GM21390 (cell line): ENCODE results near the gene PCDHGB5.
"Not testable (repeated sequence)": the region's sequence is repeated elsewhere in the genome, so short reads cannot be mapped to it uniquely, and the experiment has no call there.

Experiments
- ATAC-seq: cut with Tn5 transposase; IDR thresholded peaks from one replicate; pipeline ENCODE4 v1.9.1; 2021; ENCODE audit not compliant: unreplicated experiment

The PCDHGB5 gene

GRCh38 chr5:141409598-141410306 is 12.0 kb downstream of the PCDHGB5 start:
- no peak for ATAC-seq

GRCh38 chr5:141411575-141411974 is 13.8 kb downstream of the PCDHGB5 start:
- ATAC-seq = no peak

- peak; percentile 57 for ATAC-seq
Measured at GRCh38 chr5:141412854-141413539, 15.2 kb downstream of the PCDHGB5 start, which contains the start of gene PCDHGA10. TSS of gene PCDHGA10 (plus strand) at chr5:141412987. CDS start at chr5:141413176, 189 bp downstream.

GRCh38 chr5:141413540-141414069 is 15.9 kb downstream of the PCDHGB5 start:
- ATAC-seq = no peak

GRCh38 chr5:141414548-141415274 is 17.0 kb downstream of the PCDHGB5 start:
- not testable (repeated sequence) for ATAC-seq

GRCh38 chr5:141415275-141415618 is 17.5 kb downstream of the PCDHGB5 start:
- ATAC-seq = not testable (repeated sequence)

- peak; percentile 86 for ATAC-seq
Measured at GRCh38 chr5:141417494-141418172, 19.9 kb downstream of the PCDHGB5 start, which contains the start of gene PCDHGB7. TSS of gene PCDHGB7 (plus strand) at chr5:141417677. CDS start at chr5:141417860, 183 bp downstream.

GRCh38 chr5:141419074-141419880 is 21.5 kb downstream of the PCDHGB5 start:
- no peak for ATAC-seq

GRCh38 chr5:141420855-141421488 is 23.2 kb downstream of the PCDHGB5 start, which contains the start of gene PCDHGA11:
TSS of gene PCDHGA11 (plus strand) at chr5:141421051. CDS start at chr5:141421228, 177 bp downstream.
- no peak for ATAC-seq

GRCh38 chr5:141421489-141421855 is 23.7 kb downstream of the PCDHGB5 start:
- no peak for ATAC-seq

- ATAC-seq = no peak
Measured at GRCh38 chr5:141422742-141423291, 25.1 kb downstream of the PCDHGB5 start.

- no peak for ATAC-seq
Measured at GRCh38 chr5:141427783-141428426, 30.2 kb downstream of the PCDHGB5 start.

- peak; percentile 85 for ATAC-seq
Measured at GRCh38 chr5:141430332-141431113, 32.8 kb downstream of the PCDHGB5 start, which contains the start of gene PCDHGA12. TSS of gene PCDHGA12 (plus strand) at chr5:141430507. CDS start at chr5:141430760, 253 bp downstream.

- ATAC-seq = peak; percentile 25
Measured at GRCh38 chr5:141431286-141431685, 33.5 kb downstream of the PCDHGB5 start.

GRCh38 chr5:141432308-141432707 is 34.6 kb downstream of the PCDHGB5 start:
- ATAC-seq = not testable (repeated sequence)

- not testable (repeated sequence) for ATAC-seq
Measured at GRCh38 chr5:141432726-141433125, 35.0 kb downstream of the PCDHGB5 start.

- no peak for ATAC-seq
Measured at GRCh38 chr5:141434006-141434405, 36.3 kb downstream of the PCDHGB5 start.

GRCh38 chr5:141437221-141437620 is 39.5 kb downstream of the PCDHGB5 start:
- no peak for ATAC-seq
